HG03139 (cell line): ENCODE results near the gene AQP11.
"Not testable (repeated sequence)": the region's sequence is repeated elsewhere in the genome, so short reads cannot be mapped to it uniquely, and the experiment has no call there.

Source experiments
- ATAC-seq: cut with Tn5 transposase; IDR thresholded peaks from one replicate; pipeline ENCODE4 v1.9.1; 2021; ENCODE audit not compliant: unreplicated experiment

Gene AQP11, protein sequence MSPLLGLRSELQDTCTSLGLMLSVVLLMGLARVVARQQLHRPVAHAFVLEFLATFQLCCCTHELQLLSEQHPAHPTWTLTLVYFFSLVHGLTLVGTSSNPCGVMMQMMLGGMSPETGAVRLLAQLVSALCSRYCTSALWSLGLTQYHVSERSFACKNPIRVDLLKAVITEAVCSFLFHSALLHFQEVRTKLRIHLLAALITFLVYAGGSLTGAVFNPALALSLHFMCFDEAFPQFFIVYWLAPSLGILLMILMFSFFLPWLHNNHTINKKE

GRCh38 chr11:77589521-77590193 lies at the start of gene AQP11:
AQP11 (plus strand) TSS chr11:77589953; CDS start chr11:77589993, 40 bp downstream.
- peak; percentile 85 for ATAC-seq

GRCh38 chr11:77542296-77542695 lies 47.5 kb upstream of the AQP11 start:
- no peak for ATAC-seq

GRCh38 chr11:77547047-77547836 lies 42.5 kb upstream of the AQP11 start:
- ATAC-seq: no peak

- no peak for ATAC-seq
Observed at GRCh38 chr11:77547863-77548551, 41.7 kb upstream of the AQP11 start.

- no peak for ATAC-seq
Observed at GRCh38 chr11:77548552-77549445, 41.0 kb upstream of the AQP11 start.

DNA sequence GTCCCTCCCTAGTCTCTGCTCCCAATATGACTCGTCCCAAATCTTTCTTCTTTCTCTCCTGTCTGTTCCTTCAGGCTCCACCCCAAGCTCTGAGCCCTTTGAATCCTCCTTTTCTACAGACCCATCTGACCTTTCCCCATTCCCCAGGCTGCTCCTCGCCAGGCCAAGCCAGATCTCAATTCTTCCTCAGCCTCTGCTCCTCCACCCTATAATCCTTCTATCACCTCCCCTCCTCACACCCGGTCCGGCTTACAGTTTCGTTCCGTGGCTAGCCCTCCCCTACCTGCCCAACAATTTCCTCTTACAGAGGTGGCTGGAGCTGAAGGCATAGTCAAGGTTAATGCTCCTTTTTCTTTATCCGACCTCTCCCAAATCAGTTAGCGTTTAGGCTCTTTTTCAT lies 38.3 kb upstream of the AQP11 start:
- ATAC-seq: not testable (repeated sequence)

- ATAC-seq: no peak
Observed at GRCh38 chr11:77557553-77557952, 32.2 kb upstream of the AQP11 start.

GRCh38 chr11:77558380-77558779 lies 31.4 kb upstream of the AQP11 start:
- ATAC-seq: no peak

DNA sequence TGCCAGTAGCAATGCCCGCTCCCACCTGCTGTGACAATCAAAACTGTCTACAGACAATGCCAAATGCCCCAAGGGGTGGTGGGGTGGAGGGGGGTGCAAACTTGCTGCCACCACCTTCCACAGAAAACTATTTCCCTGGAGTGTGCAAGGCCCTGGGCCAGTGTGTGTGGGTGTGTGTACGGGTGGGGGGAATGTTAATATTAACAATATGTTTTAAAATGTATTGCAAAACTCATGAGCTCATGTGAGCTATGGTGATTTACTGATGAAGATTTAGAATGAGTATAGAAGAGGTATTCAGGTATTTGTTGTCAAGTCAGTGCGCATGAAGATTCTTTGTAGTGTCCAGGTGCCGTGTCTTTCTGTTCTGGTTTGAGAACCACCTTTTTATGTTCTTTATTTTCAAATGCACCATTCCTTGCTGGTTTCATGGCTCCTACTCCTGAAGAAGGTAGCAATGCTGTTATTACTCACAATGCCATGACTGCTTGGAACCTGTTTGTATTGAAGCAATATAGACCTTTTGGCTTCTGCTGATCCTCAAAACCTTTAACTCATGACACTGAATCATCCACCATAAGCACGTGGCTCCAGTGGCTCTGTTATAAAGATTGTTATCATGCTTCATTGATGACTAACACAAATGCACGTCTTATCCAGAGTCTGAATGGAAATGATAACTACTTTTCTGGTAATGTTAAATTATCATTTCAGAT lies 29.9 kb upstream of the AQP11 start:
- no peak for ATAC-seq

DNA sequence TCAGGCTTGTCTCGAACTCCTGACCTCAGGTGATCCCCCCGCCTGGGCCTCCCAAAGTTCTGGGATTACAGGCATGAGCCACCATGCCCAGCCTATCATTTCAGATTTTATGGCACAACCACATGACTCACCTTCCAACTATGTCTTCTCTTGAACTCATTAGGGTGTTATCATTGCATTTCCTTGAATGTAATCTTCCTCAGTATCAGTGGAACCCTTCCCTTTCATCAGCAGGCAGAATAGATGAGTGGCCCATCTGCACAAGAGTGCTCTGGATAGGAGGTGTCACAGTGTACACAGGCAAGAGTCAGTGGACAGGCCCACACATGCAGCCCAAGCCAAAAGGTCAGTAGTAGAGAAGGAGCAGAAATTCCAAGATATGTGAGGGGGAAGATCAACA lies 29.1 kb upstream of the AQP11 start:
- ATAC-seq: no peak

GRCh38 chr11:77561257-77561656 lies 28.5 kb upstream of the AQP11 start:
- ATAC-seq: no peak

- ATAC-seq: no peak
Observed at GRCh38 chr11:77568306-77568705, 21.4 kb upstream of the AQP11 start.

- no peak for ATAC-seq
Observed at GRCh38 chr11:77568916-77569675, 20.7 kb upstream of the AQP11 start.

GRCh38 chr11:77569676-77570070 lies 20.1 kb upstream of the AQP11 start:
- no peak for ATAC-seq

- ATAC-seq: not testable (repeated sequence)
Observed at GRCh38 chr11:77570896-77571295, 18.9 kb upstream of the AQP11 start.

GRCh38 chr11:77575428-77575827 lies 14.3 kb upstream of the AQP11 start:
- not testable (repeated sequence) for ATAC-seq

- ATAC-seq: no peak
Observed at GRCh38 chr11:77580712-77581337, 8.9 kb upstream of the AQP11 start.

- peak; percentile 9 for ATAC-seq
Observed at GRCh38 chr11:77589181-77589520, 602 bp upstream of the AQP11 start.
